Caco-2 (cell line): ENCODE results near the gene TXNRD2. TPM values are rescaled to one million over a fixed set of nuclear protein-coding genes. Genes with fewer than 3 reads are reported as not detected.

ENCODE experiments used
- BruUV-seq: library from RNA; stranded (reverse); fragments of 400-500 nt; replicated peaks from 2 replicates; lab custom pipeline; 2021; lab: Mats Ljungman, UMichigan
- CTCF ChIA-PET: fragments of 300-600 bp; sonication (Branson Sonifier 250); formaldehyde crosslinking; loops from one replicate; lab custom pipeline; 2022; ENCODE audit warnings: antibody characterized with exemption; lab: Charles Lee
- POLR2A ChIA-PET: fragments of 300-600 bp; sonication (Branson Sonifier 250); formaldehyde crosslinking; loops from one replicate; lab custom pipeline; 2022; ENCODE audit warnings: antibody characterized with exemption; lab: Charles Lee
- DNase-seq, 2 experiments: peaks; one replicate each; pipeline versions ENCODE4 v3.0.0 to v3.0.0-alpha.2; 2020 to 2022
- H3K27me3 ChIP-seq: replicated peaks from 2 replicates; pipeline ENCODE4 v1.6.0; 2011; ENCODE audit warnings: low read length; ENCODE audit not compliant: control insufficient read depth, insufficient read depth
- H3K36me3 ChIP-seq: 2 replicates; pipeline ENCODE4 v1.5.1; 2011; ENCODE audit warnings: low read length; ENCODE audit not compliant: control insufficient read depth, insufficient read depth
- H3K4me1 ChIP-seq: fragments of 250-450 bp; sonication (Bioruptor Pico); 2 replicates; pipeline ENCODE4 v1.5.1; 2020; ENCODE audit warnings: mild to moderate bottlenecking
- H3K4me3 ChIP-seq: 2 replicates; pipeline ENCODE4 v1.5.1; 2011; ENCODE audit warnings: low read depth, mild to moderate bottlenecking, control low read depth, low read length
- H3K9me3 ChIP-seq: fragments of 250-450 bp; sonication (Bioruptor Pico); 2 replicates; pipeline ENCODE4 v1.5.1; 2020; ENCODE audit warnings: mild to moderate bottlenecking, moderate library complexity
- H3K27ac Mint-ChIP-seq: one replicate; pipeline ENCODE4 v1.8.0; 2022; ENCODE audit warnings: mixed read lengths; ENCODE audit not compliant: unreplicated experiment
- H3K27me3 Mint-ChIP-seq: one replicate; pipeline ENCODE4 v1.8.0; 2022; ENCODE audit warnings: mixed read lengths; ENCODE audit not compliant: insufficient read depth, unreplicated experiment
- H3K36me3 Mint-ChIP-seq: one replicate; pipeline ENCODE4 v1.8.0; 2022; ENCODE audit warnings: mild to moderate bottlenecking, mixed read lengths; ENCODE audit not compliant: insufficient read depth, unreplicated experiment
- H3K4me1 Mint-ChIP-seq: one replicate; pipeline ENCODE4 v1.8.0; 2022; ENCODE audit warnings: low read depth, mixed read lengths; ENCODE audit not compliant: unreplicated experiment
- H3K4me3 Mint-ChIP-seq: one replicate; pipeline ENCODE4 v1.8.0; 2022; ENCODE audit warnings: mild to moderate bottlenecking, moderate library complexity, mixed read lengths; ENCODE audit not compliant: unreplicated experiment
- H3K9me3 Mint-ChIP-seq: one replicate; pipeline ENCODE4 v1.8.0; 2022; ENCODE audit warnings: mixed read lengths; ENCODE audit not compliant: unreplicated experiment
- intact Hi-C: fragments of 100-400 bp; cut with micrococcal nuclease; formaldehyde crosslinking; loops from one replicate; pipeline ENCODE4 v1.10.0; 2022; ENCODE audit not compliant: unreplicated experiment
- total RNA-seq: library from RNA; stranded (reverse); gene quantifications from 2 replicates; pipeline ENCODE4 v1.2.3, GENCODE V29; 2022
- TF ChIP-seq, protein P1 (sequence below), 2 experiments: fragments of 200-600 bp in 1 of 2; IDR thresholded peaks; 1 replicate in 1 of 2; 2 replicates in 1 of 2; pipeline versions ENCODE4 v1.5.1 to v1.8.0; 2011 to 2022; ENCODE audit warnings: antibody characterized with exemption in 1 of 2, control low read depth in 1 of 2, inconsistent platforms in 1 of 2, low read depth in 1 of 2, low read length in 1 of 2, mild to moderate bottlenecking in 1 of 2, moderate library complexity in 1 of 2; ENCODE audit not compliant: insufficient read depth in 1 of 2, severe bottlenecking in 1 of 2, unreplicated experiment in 1 of 2

Gene TXNRD2
- total RNA-seq, 1 experiment from 2014 or later, result 44.8 TPM

- ChIA-PET CTCF (no interaction called here), POLR2A (no interaction called here)
- Histone ChIP-seq H3K27me3 (no peaks in the 10 kb centered on the region), H3K9me3 (no peaks in the 10 kb centered on the region), H3K4me3 (no peak overlapping the region), H3K4me1 (no peaks in the 10 kb centered on the region), H3K36me3 (no peaks in the 10 kb centered on the region)
- Mint-ChIP-seq H3K27ac (no peak overlapping the region), H3K36me3 (peaks cover 6% of the 10 kb centered on the region), H3K4me3 (no peak overlapping the region), H3K4me1 (no peaks in the 10 kb centered on the region), H3K9me3 (no peaks in the 10 kb centered on the region), H3K27me3 (no peaks in the 10 kb centered on the region)
- BruUV-seq, result no TSS peak
- TF ChIP-seq, protein P1, sequence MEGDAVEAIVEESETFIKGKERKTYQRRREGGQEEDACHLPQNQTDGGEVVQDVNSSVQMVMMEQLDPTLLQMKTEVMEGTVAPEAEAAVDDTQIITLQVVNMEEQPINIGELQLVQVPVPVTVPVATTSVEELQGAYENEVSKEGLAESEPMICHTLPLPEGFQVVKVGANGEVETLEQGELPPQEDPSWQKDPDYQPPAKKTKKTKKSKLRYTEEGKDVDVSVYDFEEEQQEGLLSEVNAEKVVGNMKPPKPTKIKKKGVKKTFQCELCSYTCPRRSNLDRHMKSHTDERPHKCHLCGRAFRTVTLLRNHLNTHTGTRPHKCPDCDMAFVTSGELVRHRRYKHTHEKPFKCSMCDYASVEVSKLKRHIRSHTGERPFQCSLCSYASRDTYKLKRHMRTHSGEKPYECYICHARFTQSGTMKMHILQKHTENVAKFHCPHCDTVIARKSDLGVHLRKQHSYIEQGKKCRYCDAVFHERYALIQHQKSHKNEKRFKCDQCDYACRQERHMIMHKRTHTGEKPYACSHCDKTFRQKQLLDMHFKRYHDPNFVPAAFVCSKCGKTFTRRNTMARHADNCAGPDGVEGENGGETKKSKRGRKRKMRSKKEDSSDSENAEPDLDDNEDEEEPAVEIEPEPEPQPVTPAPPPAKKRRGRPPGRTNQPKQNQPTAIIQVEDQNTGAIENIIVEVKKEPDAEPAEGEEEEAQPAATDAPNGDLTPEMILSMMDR (IDR thresholded peaks at IDR 0.05; ENCODE audit: insufficient read depth in 1 of 2, low read depth in 1 of 2, low read length in 1 of 2, severe bottlenecking in 1 of 2, unreplicated experiment in 1 of 2), result no peak
- intact Hi-C loops, result no loop called here
- DNase-seq, result no peak
Observed at GRCh38 chr22:19873138-19873959, 68.3 kb downstream of the TXNRD2 start.

DNA sequence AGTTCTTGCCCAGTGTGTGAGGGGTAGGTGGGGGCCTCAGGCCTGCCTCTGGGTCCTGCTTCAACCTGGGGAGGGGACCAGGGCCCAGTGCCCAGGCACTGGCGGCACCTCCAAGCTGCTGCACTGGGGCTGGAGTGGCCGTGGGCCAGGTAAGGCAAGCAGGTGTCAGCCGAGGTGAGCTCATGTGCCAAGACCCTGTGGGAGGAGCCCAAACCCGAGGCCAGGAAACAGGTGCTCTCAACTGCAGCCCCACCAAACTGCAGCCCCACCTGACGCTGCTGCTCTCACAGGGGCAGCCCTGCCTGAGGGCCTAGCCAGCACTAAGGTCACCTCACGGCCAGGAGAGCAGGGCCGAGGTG, 68.9 kb downstream of the TXNRD2 start:
- H3K4me1 ChIP-seq, result no peaks in the 10 kb centered on the region
- no peak for DNase-seq
- Mint-ChIP-seq H3K9me3 (no peaks in the 10 kb centered on the region), H3K36me3 (peaks cover 2% of the 10 kb centered on the region), H3K4me3 (no peak overlapping the region), H3K4me1 (no peaks in the 10 kb centered on the region), H3K27ac (no peak overlapping the region), H3K27me3 (no peaks in the 10 kb centered on the region)
- ChIA-PET POLR2A (no interaction called here), CTCF (no interaction called here)
- intact Hi-C loops, result no loop called here
- H3K36me3 ChIP-seq, result no peaks in the 10 kb centered on the region
- no peaks in the 10 kb centered on the region for H3K27me3 ChIP-seq
- TF ChIP-seq, protein P1 (IDR thresholded peaks at IDR 0.05; ENCODE audit: insufficient read depth in 1 of 2, low read depth in 1 of 2, low read length in 1 of 2, severe bottlenecking in 1 of 2, unreplicated experiment in 1 of 2), result no peak
- H3K4me3 ChIP-seq, result no peak overlapping the region
- H3K9me3 ChIP-seq, result no peaks in the 10 kb centered on the region
- no TSS peak for BruUV-seq

DNA sequence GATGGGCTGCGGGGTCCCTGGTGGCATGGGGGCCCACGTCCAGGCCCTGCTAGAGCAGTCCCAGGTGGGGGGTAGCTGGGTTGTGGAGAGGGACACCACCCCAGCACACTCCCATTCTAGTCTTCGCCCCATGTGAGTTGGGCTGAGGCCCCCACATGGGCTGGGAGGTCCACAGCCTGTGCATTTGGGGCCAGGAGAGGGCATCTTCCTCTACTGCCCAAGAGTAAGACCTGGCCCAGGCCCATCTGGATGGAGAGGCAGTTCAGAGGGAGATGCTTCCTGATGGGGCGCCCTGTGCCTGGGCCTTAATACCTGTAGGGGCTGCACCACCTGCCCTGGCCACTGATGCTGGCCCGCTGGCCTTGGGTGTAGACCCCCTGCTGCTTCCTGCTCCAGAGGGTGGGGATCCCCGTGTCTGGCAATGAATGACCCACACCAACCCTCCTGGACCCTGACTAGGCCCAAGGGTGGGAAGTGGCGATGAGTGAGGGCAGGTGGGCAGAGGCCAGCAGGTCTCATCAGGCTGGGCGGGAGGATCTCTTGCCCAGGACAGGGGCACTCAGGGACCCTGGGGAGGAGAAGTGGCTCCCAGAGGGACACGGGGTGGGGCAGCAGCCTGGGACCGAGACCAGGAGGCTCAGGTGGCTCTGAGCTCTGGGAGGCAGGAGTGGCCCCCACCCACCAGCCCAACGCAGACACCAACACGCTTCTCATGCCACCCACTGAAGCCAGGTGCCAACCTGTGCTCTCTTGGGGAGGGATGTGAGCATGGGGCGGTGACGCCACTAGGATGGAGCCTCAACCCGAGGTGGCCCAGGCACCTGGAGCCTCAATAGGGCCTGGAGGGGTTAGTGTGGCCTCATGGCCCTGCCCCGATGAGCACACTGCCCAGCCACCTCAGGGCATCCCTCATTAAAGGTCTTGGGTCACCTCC, 69.5 kb downstream of the TXNRD2 start:
- no peaks in the 10 kb centered on the region for H3K9me3 Mint-ChIP-seq
- no peak overlapping the region for H3K27ac Mint-ChIP-seq
- H3K36me3 ChIP-seq, result no peaks in the 10 kb centered on the region

More for the DNA sequence above, 69.5 kb downstream of the TXNRD2 start:
- Mint-ChIP-seq H3K4me1 (no peaks in the 10 kb centered on the region), H3K4me3 (no peak overlapping the region), H3K36me3 (no peaks in the 10 kb centered on the region), H3K27me3 (no peaks in the 10 kb centered on the region)
- TF ChIP-seq, protein P1 (IDR thresholded peaks at IDR 0.05; ENCODE audit: insufficient read depth in 1 of 2, low read depth in 1 of 2, low read length in 1 of 2, severe bottlenecking in 1 of 2, unreplicated experiment in 1 of 2), result no peak
- Histone ChIP-seq H3K4me1 (no peaks in the 10 kb centered on the region), H3K27me3 (no peaks in the 10 kb centered on the region), H3K9me3 (no peaks in the 10 kb centered on the region), H3K4me3 (no peak overlapping the region)
- intact Hi-C loops, result no loop called here
- no peak for DNase-seq
- POLR2A ChIA-PET, result no interaction called here
- CTCF ChIA-PET, result no interaction called here
- BruUV-seq, result no TSS peak
